ENCODE results near the gene TBXA2R.

Gene TBXA2R

DNA sequence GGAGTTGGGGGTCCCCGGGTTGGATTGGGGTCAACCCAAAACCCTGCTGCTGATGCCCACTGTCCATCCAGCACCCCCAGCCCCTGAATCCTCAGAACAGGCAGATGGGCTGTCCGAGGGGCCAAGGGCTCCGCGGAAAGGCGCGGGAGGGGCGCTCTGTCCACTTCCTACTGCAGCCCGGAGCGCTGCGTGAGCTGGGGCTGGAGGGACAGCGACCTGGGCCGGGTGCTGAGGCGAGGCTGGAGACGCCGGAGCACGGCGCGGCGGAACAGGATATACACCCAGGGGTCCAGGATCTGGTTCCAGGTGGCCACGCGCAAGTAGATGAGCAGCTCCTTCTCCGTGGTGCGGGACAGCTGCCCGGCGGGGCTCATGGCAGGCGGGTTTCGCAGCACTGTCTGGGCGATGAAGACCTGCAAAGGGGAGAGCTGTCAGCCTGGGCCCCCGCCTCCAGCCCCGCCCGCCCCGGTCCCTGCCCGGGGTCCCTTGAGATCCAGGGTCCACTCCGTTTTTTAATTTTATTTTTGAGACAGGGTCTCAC lies 11.1 kb downstream of the TBXA2R start:
- TF ChIP-seq GATA3 (IDR thresholded peaks at IDR 0.05; ENCODE audit: low read depth, low read length) = no peak
- no peak for TF ChIP-seq GATA2 (IDR thresholded peaks at IDR 0.05; ENCODE audit: low read depth, low read length)

- TF ChIP-seq GATA3 (IDR thresholded peaks at IDR 0.05; ENCODE audit: low read depth, low read length) = no peak
- TF ChIP-seq GATA2 (IDR thresholded peaks at IDR 0.05; ENCODE audit: low read depth, low read length) = no peak
Measured at GRCh38 chr19:3593156-3593555, 13.5 kb downstream of the TBXA2R start.

GRCh38 chr19:3591876-3592613 lies 14.6 kb downstream of the TBXA2R start:
- TF ChIP-seq GATA3 (IDR thresholded peaks at IDR 0.05; ENCODE audit: low read depth, low read length) = no peak
- no peak for TF ChIP-seq GATA2 (IDR thresholded peaks at IDR 0.05; ENCODE audit: low read depth, low read length)

DNA sequence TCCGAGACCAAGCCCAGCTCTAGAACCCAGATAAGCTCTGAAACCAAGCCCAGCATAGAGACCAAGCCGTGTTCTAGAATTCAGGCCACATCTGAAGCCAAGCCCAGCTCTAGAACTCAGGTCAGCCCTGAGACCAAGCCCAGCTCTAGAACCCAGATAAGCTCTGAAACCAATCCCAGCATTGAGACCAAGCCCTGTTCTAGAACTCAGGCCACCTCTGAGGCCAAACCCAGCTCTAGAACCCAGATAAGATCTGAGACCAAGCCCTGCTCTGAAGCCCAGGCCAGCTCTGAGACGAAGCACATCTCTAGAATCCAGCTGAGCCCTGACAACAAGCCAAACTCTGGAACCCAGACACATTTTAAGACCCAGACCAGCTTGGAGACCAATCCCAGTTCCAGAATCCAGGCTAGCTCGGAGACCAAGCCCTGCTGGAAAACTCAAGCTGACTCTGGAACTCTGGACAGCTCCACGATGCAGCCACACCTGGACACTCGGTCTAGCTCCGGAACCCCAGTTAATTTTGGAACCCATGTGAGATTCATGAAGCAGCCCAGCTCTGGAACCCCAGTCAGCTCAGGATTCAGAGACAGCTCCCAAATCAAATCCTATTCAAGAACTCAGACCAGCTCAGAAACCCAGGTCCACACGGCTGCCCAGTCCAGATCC lies 15.6 kb downstream of the TBXA2R start:
- TF ChIP-seq GATA2 (IDR thresholded peaks at IDR 0.05; ENCODE audit: low read depth, low read length) (no peak), GATA3 (IDR thresholded peaks at IDR 0.05; ENCODE audit: low read depth, low read length) (no peak)

DNA sequence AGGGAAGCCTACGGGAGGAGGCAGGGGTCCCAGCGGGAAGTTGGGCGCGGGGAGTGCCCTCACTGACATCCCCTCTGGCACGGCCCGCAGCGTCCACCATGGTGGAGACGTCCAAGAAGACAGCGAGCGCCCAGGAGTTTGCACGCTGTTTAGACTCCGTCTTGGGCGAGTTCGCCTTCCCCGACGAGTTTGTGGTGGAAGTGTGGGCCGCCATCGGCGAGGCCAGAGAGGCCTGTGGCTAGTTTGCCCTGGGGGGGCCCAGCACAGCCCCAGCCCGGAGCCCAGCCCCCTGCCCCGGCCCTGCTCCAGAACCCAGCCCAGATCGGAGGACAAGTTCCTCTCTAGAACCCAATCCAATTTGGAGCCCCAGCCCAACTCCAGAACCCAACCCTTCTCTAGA lies 16.7 kb downstream of the TBXA2R start:
- TF ChIP-seq GATA2 (IDR thresholded peaks at IDR 0.05; ENCODE audit: low read depth, low read length) = no peak
- no peak for TF ChIP-seq GATA3 (IDR thresholded peaks at IDR 0.05; ENCODE audit: low read depth, low read length)

DNA sequence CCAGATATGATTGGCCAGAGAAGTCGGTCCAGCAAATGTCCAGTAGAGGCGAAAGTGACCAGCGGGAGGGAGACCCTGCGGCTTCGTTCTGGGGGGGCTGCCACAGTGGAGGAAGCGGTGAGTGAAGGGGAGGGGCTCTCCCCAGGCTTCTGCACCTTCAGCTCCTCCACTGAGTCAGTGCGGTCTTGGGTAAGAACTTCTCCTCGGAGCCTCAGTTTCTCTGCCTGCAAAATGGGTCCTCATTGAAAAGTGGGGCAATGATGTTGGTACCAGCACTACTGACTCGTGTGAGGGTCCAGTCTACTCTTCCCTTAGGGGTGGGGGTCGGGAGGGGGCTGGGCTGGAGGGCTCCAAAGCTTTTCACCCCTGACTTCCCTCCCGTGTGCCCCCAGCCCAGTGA lies 17.2 kb downstream of the TBXA2R start:
- TF ChIP-seq GATA2 (IDR thresholded peaks at IDR 0.05; ENCODE audit: low read depth, low read length) (no peak), GATA3 (IDR thresholded peaks at IDR 0.05; ENCODE audit: low read depth, low read length) (no peak)

DNA sequence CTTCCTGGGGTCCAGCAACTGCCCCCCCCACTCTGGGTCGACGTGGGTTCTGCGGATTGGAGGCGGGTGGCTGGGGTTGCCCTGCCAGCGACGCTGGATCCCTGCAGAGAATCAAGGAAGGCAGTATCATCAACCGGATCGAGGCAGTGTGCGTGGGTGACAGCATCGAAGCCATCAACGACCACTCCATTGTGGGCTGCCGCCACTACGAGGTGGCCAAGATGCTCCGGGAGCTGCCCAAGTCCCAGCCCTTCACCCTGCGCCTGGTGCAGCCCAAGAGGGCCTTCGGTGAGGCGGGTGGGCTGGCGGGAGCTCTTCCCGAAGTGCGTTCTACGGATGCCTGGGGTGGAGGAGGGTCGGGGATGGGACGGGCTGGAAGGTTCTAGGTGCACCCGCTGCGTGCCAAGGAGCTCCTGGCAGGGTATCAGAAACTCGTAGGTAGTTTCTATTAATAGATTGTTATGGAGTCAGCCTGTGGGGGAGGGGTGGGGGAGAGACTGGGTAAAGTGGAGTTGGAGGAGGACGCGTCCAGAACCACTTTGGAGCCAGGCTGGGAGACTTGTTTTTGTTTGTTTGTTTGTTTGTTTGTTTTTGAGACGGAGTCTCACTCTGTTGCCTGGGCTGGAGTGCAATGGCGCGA lies 19.8 kb downstream of the TBXA2R start:
- TF ChIP-seq GATA2 (IDR thresholded peaks at IDR 0.05; ENCODE audit: low read depth, low read length) (no peak), GATA3 (IDR thresholded peaks at IDR 0.05; ENCODE audit: low read depth, low read length) (no peak)

- TF ChIP-seq GATA3 (IDR thresholded peaks at IDR 0.05; ENCODE audit: low read depth, low read length) = no peak
- no peak for TF ChIP-seq GATA2 (IDR thresholded peaks at IDR 0.05; ENCODE audit: low read depth, low read length)
Measured at GRCh38 chr19:3586127-3586626, 20.5 kb downstream of the TBXA2R start.

DNA sequence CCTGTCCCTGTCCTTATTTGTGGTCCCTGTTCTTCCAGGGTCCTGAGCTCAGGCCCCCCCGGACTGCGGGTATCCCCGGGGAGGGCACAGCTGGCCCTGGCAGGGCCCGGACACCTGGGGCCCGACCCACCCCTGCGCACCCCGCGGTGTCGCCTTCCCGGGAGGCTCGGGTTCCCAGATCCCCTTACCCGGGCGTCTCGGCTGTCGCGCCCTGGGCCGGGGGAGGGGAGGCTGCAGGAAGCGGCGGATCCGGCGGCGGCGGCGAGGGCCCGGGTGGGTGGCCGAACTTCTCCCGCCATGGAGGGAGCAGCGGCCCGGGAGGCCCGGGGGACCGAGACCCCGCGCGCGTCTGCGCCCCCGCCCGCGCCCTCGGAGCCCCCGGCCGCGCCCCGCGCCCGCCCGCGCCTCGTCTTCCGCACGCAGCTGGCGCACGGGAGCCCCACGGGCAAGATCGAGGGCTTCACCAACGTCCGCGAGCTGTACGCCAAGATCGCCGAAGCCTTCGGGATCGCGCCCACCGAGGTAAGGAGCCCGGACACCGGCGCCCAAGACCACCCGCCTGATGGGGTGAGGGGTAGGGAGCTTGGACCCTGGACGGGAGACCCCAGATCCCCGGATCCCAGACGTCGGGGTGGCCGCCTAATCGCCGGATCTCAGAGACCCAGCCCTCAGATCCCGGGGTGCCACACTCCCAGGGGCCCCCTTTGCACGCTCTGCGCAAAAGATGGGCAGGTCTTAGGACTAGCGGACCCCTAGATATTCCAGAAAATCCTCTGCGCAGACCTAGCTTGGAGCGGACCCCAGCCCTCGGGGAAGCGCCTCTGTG lies 21.2 kb downstream of the TBXA2R start, which contains the start of gene GIPC3:
Gene GIPC3, plus strand, starts transcription at position 178 of the 826 bp plus-strand sequence. Its CDS starts 120 bp downstream, at position 298.
- TF ChIP-seq GATA3 (IDR thresholded peaks at IDR 0.05; ENCODE audit: low read depth, low read length) (no peak), GATA2 (IDR thresholded peaks at IDR 0.05; ENCODE audit: low read depth, low read length) (no peak)

DNA sequence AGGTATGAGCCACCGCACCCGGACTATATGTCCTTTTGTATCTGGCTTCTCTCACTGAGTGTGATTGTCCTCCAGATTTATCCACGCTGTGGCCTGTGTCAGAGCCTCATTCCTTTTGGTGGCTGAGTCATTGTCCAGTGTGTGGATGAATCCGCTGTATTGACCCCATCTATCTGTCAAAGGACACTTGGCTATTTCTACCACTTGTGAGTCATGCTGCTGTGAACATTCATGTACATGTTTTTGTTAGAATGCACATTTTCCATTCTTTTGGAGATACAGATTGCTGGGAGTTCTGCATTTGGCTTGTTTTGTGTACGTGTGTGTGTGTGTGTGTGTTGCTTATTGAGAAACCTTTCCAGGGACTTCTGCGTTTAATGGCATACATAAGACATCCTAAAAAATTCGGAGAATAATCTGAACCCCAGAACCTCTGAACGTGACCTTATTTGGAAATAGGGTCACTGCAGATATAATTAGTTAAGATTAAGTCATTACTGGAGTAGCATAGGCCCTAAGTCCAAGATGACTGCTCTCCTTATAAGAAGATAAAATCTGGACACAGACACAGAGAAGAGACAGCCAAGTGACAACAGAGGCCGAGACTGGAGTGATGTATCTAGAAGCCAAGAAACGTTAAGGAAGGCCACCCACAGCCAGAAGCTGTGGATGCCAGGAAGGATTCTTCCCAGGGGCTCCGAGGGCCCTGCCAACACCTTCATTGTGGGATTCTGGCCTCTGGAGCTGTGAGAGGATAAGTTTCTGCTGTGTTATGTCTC lies 26.3 kb downstream of the TBXA2R start:
- TF ChIP-seq GATA3 (IDR thresholded peaks at IDR 0.05; ENCODE audit: low read depth, low read length) (no peak), GATA2 (IDR thresholded peaks at IDR 0.05; ENCODE audit: low read depth, low read length) (no peak)

GRCh38 chr19:3578390-3578789 lies 28.3 kb downstream of the TBXA2R start:
- TF ChIP-seq GATA2 (IDR thresholded peaks at IDR 0.05; ENCODE audit: low read depth, low read length) (no peak), GATA3 (IDR thresholded peaks at IDR 0.05; ENCODE audit: low read depth, low read length) (no peak)

- TF ChIP-seq GATA2 (IDR thresholded peaks at IDR 0.05; ENCODE audit: low read depth, low read length) (no peak), GATA3 (IDR thresholded peaks at IDR 0.05; ENCODE audit: low read depth, low read length) (no peak)
Measured at GRCh38 chr19:3577723-3578344, 28.8 kb downstream of the TBXA2R start.

All from SH-SY5Y (cell line).